AG10803 (cell line): Measurements from ENCODE around the gene GOLGA6A.
A peak's percentile ranks its signal among the peaks of the same experiment; 100 is the strongest.

ENCODE experiments used
- DNase-seq: peaks from one replicate; pipeline ENCODE4 v3.0.0; 2010; ENCODE audit warnings: low read depth
- H3K4me3 ChIP-seq: 2 replicates; pipeline ENCODE4 v1.5.1; 2011; ENCODE audit warnings: mild to moderate bottlenecking, low read length, control low read depth
- CTCF ChIP-seq: conservative IDR thresholded peaks from 2 replicates; pipeline ENCODE4 v1.5.1; 2011; ENCODE audit warnings: mild to moderate bottlenecking, low read length, control low read depth, inconsistent platforms

Gene GOLGA6A

DNA sequence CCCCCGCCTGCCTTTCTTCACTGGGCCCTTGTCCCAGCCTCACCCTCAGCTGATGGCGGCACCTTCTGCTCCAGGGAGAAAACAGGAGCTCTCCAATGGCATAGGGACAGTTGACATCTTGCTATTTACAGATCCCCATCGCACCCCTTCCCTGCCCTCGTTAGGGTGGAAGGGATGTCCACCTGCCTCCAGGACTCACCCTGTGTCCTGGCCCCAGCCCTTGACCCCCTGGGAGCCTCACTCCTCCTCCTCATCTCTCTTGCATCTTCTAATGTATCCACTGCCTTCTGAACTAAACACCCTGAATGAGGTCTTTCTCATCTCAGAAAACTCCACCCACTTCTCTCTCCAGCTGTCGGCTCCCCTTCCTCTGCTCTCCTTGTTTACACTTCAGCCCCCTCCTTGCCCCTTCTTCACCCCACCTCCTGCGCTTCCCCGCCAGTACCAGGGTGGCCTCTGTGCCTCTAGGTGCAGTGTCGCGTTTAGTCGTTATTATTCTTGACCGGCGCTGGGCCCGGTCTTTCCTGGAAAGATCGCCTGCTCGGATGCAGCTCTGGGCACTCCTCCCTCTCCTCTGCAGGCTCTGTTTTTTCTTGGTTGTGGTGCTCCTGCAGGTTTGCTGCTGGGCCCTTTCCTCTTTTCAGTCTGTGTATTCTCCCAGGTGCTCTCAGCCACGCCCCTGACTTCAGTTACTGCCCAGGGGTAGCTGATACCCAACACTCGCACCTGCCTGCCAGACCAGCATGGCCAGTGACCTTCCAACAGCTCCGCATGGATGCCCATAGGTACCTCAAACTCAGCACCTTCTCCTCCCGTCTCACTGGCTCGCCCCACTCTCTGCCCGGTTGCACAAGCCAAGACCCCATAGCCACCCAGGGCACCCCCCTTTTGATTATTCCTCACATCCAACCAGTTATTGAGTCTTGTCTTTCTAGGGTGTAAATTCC, 44.9 kb downstream of the GOLGA6A start:
- TF ChIP-seq CTCF, result no peak
- no peak for DNase-seq
- H3K4me3 ChIP-seq, result no peak overlapping the region

GRCh38 chr15:74036271-74037170, 45.8 kb downstream of the GOLGA6A start:
- peak; percentile 73 for DNase-seq
- TF ChIP-seq CTCF, result peak; percentile 74
- H3K4me3 ChIP-seq, result no peak overlapping the region

GRCh38 chr15:74035121-74036017, 47.0 kb downstream of the GOLGA6A start:
- no peak for TF ChIP-seq CTCF
- DNase-seq, result no peak
- no peak overlapping the region for H3K4me3 ChIP-seq

GRCh38 chr15:74034206-74034755, 48.1 kb downstream of the GOLGA6A start:
- H3K4me3 ChIP-seq, result no peak overlapping the region
- no peak for DNase-seq
- TF ChIP-seq CTCF, result no peak

- no peak for DNase-seq
- TF ChIP-seq CTCF, result no peak
- H3K4me3 ChIP-seq, result no peak overlapping the region
Observed at GRCh38 chr15:74032606-74033561, 49.5 kb downstream of the GOLGA6A start.
